NT2/D1 (cell line): ENCODE measurements around the gene GGTA1.

Source experiments
- SUZ12 ChIP-seq: IDR thresholded peaks from 2 replicates; pipeline ENCODE4 v1.6.1; 2011; ENCODE audit not compliant: insufficient read length, insufficient read depth; ENCODE audit errors: extremely low read depth
- YY1 ChIP-seq: IDR thresholded peaks from 2 replicates; pipeline ENCODE4 v1.6.1; 2011; ENCODE audit not compliant: insufficient read length, insufficient read depth
- ZNF274 ChIP-seq: IDR thresholded peaks from 2 replicates; pipeline ENCODE4 v1.6.1; 2011; ENCODE audit warnings: mild to moderate bottlenecking, low read depth, low read length

DNA sequence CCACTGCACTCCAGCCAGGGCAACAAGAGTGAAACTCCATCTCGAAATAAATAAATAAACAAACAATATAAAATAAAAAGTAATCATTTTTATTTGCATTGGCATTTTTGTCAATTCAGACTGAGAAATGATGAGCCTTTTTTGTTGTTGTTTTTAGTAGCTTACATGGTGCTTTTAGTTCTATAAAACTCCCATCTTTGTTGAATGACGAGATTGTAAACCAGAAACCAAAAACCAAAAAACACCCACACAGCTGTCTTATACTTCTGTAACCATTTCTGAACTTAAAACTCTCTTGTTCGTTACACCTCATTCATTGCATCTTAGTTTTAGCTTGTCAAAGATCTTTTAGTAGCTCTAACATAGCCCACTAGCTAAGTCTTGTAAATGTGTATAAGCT lies 44.7 kb downstream of the GGTA1 start:
- no peak for TF ChIP-seq YY1
- no peak for TF ChIP-seq ZNF274
- TF ChIP-seq SUZ12 = no peak
